HG03039 (cell line): Measurements from ENCODE around the gene PTN.
"Not testable (repeated sequence)": the region's sequence is repeated elsewhere in the genome, so short reads cannot be mapped to it uniquely, and the experiment has no call there.

Source experiments
- ATAC-seq: cut with Tn5 transposase; IDR thresholded peaks from one replicate; pipeline ENCODE4 v1.9.1; 2021; ENCODE audit warnings: mild to moderate bottlenecking, moderate library complexity; ENCODE audit not compliant: unreplicated experiment

Gene PTN

DNA sequence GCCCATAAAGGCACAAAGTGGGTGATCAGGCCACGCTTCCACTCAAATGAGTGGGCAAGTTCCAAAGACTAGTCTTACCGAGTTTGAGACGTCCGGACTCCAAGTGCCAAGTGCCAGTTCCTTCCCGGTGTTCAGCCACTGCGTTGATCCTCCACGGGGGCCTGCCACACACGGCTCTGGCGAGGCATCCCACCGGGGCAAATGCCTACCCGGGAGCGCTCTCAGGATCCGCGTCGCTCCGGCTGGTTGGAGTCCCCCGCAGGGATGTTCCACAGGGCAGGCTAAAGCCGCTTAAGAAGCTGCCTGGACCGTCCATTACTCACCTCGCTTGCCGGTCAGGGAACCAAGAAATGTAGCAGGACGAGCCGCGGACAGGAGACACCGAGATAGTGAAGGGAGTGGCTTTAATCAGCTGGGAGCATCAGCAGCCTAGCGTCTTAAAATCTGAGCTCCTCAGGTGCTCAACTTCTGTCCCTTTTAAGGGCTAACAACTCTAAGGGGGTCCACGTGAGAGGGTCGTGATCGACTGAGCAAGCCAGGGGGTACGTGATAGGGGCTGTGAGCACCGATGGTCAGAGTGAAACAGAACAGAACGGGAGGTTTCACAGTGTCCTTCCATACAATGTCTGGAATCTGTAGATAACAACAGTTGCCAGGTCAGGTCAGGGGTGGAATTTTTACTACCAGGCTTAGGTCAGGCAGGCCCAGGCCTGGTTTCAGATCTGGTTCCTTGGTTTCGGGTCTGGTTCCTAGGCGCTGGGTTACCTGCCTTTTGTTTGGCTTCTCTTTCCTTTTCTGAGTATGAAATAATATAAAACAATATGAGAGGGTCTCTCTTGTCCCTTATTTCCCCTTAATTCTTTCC, 75.3 kb downstream of the PTN start:
- not testable (repeated sequence) for ATAC-seq

DNA sequence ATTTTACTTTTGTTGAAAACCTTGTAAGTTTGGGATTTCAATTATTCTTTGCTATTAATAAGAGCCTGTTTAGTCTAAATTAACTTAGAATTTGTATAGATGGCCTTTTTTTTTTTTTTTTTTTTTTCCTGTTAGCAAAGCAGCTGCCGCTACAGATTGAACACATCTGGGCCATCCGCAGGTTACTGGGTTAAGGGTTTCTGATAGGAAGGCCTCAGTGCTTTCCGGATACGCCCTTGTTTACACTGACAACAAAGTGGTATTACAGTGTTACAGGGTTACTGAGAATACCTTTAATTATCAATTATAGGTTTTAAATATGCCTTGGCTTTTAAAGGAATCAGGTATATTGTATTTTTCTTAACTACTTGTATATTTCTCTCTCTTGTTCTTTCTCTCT, 76.8 kb downstream of the PTN start:
- no peak for ATAC-seq

DNA sequence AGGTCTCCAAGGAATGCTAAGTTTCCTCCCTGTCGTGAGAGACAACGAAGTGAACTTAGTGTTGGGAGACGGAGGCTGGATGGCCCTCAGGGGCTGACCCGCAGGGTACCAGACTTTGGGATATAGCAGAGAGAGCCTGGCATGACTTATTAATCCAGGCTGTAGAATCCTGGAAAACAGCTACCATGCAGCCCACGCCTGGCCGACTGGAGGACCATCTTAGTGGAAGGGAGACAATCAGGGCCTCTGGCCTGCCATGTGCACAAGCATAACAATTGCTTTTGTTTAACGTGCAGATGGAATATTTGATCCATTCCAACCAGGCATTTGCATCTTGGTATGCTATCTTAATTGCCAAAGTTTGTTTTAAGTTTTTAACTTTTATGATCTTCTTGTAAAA, 78.1 kb downstream of the PTN start:
- ATAC-seq, result not testable (repeated sequence)

DNA sequence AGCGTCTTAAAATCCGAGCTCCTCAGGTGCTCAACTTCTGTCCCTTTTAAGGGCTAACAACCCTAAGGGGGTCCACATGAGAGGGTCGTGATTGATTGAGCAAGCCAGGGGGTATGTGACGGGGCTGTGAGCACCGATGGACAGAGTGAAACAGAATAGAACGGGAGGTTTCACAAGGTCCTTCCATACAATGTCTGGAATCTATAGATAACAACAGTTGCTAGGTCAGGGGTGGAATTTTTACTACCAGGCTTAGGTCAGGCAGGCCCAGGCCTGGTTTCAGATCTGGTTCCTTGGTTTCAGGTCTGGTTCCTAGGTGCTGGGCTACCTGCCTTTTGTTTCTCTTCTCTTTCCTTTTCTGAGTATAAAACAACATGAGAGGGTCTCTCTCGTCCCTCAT, 80.9 kb downstream of the PTN start:
- no peak for ATAC-seq

DNA sequence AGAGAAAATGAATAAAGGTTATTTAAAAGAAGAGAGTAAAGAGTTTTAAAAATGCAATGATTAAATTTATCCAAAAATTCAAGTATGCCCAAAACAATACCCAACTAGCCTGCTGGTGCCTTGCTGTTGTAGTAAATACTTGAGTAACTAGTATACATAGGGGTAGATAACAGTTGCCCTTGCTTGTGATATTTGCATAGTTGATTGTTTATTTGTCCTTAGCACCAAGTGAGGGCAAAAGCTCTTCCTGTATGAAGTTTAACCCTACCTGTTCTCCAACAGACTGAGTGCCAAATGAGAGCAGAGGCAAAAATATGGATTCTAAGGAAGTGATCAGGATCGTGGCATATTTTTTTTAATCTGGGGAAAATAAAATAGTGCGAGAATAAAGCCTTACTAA, 85.0 kb downstream of the PTN start:
- no peak for ATAC-seq

DNA sequence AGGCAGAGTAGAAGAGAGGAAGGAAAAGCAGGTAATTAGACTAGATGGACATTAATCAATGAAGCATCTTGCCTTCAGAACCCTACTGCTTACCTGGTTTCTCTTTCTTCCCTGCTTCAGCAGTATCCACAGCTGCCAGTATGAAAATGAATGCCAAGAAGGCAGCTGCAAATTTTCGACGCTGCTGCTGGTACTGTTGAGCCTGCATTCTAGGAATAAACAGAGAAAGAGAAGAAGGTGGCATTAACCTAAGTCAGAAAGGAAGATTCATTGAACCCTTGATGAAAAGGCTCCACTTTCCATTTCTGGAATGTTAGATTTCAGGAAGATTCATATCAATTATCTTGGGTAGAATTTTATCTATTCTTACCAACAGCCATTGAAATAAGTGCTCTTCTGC, 88.8 kb downstream of the PTN start:
- ATAC-seq, result no peak

DNA sequence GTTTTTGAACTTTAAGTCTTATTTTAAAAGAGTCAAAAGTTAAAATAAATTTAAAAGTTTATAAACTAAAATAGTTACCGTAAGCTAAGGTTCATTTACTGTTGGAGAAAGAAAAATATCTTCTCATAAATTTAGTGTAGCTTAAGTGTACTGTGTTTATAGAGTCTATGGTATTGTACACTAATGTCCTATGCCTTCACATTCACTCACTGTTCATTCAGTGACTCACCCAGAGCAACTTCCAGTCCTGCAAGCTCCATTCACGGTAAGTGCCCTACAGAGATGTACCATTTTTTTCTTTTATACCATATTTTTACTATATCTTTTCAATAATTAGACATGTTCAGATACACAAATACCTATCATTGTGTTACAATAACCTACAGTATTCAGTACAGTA, 97.6 kb downstream of the PTN start:
- ATAC-seq, result no peak

DNA sequence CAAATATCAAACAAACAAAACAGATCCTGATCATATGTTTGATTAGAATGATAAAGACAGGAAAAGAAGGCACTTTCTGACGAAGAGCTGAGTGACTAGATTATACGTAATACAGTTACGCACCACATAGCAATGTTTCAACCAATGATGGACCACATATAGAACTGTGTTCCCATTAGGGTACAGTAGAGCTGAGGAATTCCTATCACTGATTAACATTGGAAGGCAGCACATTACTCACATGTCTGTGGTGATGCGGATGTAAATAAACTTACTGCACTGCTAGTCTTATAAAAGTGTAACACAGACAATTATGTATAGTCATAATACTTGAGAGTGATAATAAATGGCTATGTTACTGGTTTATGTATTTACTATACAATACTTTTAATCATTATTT, 98.3 kb downstream of the PTN start:
- ATAC-seq, result no peak

DNA sequence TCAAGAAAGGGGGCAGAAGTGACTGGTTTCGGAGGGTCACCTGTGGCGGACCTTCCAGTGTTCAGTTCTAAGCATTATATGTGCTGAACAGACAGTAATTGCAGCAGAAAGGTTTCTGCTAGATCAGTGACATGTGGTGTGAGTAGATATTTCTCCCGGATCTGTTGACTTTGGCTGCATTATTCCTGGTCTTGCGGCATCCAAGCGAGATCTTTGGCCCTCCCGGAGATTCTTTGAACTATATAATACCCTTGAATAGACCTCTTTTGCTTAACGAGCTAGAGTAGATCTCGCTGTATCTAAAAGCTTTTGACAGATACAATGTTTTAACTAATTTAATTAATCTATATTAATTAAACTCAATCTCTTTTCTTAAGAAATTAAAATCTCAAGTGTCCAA, 99.8 kb downstream of the PTN start:
- no peak for ATAC-seq

DNA sequence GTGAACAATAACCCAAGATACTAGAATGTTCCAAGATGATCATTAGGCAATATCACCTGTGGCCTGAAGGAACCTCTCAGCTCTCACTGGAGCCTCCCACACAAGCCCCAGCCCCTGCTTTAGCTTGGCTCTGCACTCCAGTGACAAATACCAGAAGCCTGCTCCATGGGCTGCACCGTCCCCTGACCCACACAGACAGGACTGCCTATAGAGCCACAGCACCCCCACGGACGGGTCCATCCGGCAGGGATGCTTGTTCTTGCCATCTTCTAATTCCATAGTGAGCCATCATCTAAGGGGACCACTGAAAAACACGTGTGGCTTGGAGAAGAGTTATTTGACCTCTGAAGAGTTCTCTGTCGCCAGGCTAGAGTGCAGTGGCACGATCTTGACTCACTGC, 100.9 kb downstream of the PTN start:
- ATAC-seq, result no peak

DNA sequence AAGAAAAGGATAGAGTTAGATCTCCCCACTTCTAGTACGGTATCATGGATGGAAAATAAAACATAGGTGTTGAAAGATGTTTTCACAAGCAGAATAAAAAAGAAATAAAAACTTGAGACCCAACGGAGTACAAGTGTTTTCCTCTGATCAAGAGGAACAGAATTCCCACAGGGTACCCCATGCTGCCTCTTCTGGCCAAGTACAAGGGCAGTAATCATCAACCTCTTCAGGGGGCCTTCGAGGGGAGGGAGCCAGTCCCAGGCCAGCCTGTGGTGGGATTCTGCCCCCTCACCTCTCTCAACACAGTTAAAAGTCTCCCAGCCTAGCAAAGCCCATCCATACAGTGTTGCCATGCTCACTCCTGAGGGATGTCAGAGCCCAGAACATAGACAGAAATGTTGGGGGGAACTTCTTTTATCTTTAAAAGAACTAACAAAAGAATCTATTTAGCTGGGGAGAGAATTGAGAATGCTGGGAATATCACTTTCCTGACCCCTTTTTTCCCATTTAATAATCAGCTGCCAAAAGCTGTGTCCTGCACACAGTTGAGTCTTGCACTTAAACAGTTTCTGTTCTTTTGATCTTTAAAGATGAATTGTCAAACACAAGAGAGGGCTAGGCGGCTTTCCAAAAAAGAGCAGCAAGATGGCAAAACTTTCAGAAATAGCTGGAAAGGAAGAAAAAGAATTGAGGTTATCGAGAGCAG, 101.7 kb downstream of the PTN start:
- no peak for ATAC-seq

DNA sequence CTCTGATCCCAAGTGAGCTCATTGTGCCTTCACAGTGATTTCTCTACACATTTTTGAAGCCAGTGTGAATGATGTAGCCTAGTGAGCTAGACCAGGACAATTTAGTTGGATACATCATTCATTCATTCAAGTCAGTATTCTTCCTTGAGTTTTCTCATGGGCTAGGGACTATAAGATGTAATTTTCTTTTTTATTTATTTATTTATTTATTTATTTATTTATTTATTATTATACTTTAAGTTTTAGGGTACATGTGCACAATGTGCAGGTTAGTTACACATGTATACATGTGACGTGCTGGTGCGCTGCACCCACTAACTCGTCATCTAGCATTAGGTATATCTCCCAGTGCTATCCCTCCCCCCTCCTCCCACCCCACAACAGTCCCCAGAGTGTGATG, 104.3 kb downstream of the PTN start:
- ATAC-seq, result not testable (repeated sequence)

DNA sequence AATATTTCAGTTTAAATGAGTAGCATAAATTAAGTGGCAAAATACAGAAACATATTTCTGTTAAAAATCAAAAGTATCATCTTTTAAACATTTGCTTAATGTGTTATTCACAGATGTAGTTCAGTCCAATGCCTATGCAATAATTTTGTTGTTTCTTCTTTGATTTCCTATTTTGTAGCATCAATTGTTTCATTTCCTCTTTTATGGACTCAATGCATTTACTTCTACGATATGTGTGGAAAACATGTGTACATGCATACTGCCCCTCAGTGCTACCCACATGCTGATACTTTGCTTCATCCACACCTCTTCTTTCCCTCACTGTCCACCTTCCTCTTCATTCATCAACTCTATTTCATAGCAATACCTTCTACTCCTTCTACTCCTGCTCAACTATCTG, 108.1 kb downstream of the PTN start:
- ATAC-seq, result no peak

DNA sequence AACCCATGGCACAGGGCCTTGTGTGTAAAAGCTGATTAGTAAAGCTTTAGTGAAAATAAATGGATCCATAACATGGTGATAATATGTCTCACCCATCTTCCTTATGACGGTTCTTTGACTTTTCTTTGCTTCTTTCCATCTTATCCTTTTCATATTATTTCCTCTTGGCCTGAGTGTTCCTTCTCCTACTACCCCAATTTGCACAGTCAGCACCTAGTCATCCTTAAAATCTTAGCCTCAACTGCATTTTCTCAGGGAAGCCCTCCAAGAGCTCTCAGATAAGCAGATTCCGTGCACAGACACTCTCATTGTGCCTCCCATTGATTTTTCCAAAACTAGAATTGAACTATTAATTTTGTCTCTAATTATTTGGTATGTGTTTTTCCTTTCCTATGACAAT, 112.4 kb downstream of the PTN start:
- no peak for ATAC-seq

DNA sequence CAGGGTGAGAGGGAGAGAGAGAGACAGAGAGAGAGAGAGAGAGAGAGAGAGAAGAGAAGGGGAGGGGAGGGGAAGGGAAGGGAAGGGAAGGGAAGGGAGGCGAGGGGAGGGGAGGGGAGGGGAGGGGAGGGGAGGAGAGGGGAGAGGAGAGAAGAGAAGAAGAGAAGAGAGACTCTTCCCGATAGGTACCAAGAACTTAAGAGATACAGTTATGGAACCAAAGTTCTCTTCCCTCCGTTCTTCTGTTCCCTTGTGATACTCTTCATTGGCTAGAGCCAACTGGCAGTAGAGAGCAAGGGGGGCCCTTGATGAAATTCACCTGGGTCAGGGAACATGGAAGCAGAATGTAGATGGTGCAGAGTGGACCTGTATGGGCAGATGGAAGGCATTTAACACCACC, 122.1 kb downstream of the PTN start:
- ATAC-seq, result no peak

DNA sequence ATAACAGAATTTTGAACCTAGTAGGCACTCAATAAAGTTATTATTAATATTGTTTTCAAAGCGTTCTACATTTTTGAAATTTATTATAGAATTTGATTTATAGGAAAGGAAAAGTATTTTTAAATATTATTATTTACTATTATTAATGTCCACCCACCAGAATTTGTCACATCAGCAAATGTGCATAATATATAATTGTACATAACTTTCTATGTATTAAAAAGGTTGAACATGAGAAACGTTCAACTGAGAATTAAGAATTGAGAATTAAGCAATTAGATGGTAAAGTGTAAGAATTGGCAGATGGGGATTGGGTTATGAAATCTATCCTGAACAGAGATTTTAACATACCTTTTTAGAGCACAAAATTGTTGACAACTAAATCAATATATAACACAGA, 129.8 kb downstream of the PTN start:
- ATAC-seq, result no peak

DNA sequence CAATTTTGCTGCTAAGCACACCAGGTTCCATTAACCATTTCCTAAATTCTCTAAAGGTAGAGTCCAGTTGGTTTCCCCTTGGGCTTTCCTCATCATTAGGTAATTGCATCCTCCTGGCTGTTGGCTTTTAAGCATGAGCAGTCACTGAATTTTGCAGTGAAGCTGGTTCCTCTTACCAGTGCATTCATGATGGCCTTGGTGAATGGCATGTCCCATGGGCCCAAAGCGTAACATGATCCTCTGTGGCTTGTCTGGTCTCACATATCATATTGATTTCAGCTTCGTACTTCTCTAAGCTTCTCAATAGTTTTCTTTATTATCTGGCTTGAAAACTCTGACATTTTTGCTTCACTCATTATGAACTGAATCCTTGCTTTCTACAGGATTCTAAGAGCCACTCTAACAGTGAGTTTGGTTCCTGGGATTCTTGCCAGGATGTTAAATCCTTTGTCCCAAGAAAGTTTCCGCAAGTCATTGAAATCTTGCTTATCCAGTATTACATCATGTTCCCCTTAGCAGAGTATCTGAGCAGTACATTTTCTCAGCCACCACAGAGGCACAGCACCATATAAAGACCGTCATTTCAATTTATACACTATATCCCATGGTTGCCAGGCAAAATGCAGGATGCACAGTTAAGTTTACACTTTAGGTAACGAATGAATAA, 134.2 kb downstream of the PTN start:
- no peak for ATAC-seq

DNA sequence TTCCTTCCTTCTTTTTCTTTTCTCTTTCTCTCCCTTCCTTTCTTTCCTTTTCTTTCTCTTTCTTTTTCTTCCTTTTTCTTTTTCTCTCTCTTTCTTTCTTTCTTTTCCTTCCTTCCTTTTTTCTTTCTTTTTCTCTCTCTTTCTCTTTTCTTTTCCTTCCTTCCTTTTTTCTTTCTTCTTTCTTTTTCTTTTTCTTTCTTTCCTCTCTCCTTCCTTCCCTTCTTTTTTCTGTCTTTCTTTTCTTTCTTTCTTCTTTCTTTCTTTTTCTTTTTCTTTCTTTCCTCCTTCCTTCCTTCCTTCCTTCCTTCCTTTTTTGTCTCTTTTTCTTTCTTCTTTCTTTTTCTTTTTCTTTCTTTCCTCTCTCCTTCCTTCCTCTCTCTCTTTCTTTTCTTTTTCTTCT, 136.8 kb downstream of the PTN start:
- ATAC-seq, result no peak

DNA sequence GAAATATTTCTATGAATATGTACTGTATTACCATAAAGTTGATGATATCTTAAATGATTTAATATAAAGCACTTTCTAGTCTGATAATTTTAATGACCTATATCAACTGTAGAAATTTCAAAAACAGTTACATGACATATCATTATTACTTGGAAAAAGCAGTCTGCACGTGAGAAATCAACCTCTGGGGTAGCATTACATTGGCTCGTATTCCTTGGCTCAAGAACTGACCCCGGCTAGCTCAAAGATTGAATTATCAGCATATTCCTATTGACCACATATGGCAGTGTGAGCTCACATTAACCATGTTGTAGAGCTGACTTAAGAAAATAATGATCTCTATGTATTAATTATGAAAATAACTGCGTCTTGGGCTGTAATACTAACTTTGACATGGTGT, 139.3 kb downstream of the PTN start:
- no peak for ATAC-seq

DNA sequence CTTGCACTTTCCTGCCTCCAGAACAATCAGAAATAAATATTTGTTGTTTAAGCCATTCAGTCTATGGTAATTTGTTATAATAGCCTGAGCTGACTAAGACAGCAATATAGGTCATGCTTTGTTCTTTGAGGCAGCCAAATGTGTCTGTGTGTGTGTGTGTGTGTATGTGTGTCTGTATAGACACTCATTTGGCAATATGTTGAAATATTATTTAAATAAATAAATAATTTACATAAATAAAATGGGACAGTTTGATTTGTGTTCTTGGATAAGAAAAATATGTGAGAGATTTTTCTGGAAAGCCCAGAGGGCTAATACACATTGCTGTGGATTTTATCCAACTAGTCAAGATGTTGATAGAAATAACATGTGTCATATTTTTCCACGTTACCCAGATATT, 140.2 kb downstream of the PTN start:
- ATAC-seq, result no peak

DNA sequence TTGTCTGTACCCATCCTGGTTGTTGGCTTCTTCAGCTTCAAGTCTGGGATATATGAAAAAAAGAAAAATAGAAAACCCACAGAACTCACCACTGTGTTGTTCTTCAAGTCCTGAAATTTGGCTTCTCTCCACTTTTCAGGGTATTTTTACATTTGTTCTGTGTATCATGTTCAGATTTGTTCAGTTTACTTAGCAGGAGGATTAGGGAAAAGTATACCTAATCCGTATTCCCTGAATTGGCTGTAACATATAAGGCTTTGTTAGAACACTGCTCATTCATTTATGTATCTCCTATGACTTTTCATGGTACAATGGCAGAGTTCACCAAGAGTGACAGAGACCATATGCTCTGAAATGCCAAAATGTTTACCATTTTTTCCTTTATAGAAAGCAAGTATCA, 146.9 kb downstream of the PTN start:
- ATAC-seq, result no peak

DNA sequence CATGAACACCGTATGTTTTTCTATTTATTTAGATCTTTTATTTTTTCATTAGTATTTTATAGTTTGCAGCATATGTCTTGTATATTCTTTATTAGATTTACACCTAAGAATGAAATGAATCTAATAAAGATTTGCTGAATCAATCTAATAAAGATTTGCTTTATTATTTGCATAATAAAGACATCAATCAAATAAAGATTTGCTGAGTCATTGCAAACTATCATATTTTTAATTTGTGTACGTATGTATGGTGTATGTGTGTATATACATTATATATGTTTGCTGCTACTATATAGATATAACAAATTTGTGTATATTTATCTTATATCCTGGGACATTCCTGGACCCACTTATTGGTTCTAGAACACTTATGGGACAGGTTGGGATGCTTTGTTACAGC, 147.5 kb downstream of the PTN start:
- ATAC-seq, result no peak
